DMS114 treated with DMSO at 0.1 percent for 48 hours (cell line): ENCODE measurements around the gene POR.
A peak's percentile ranks its signal among the peaks of the same experiment; 100 is the strongest.
"Not testable (repeated sequence)": the region's sequence is repeated elsewhere in the genome, so short reads cannot be mapped to it uniquely, and the experiment has no call there.

Experiments
- DNase-seq: peaks from one replicate; lab custom pipeline; 2025; ENCODE audit not compliant: unreplicated experiment; lab: John Stamatoyannopoulos, UW

Gene POR

GRCh38 chr7:75988568-75989499 lies 73.9 kb downstream of the POR start:
- DNase-seq = no peak

- no peak for DNase-seq
These were observed 74.8 kb downstream of the POR start for GRCh38 chr7:75989500-75990388.

DNA sequence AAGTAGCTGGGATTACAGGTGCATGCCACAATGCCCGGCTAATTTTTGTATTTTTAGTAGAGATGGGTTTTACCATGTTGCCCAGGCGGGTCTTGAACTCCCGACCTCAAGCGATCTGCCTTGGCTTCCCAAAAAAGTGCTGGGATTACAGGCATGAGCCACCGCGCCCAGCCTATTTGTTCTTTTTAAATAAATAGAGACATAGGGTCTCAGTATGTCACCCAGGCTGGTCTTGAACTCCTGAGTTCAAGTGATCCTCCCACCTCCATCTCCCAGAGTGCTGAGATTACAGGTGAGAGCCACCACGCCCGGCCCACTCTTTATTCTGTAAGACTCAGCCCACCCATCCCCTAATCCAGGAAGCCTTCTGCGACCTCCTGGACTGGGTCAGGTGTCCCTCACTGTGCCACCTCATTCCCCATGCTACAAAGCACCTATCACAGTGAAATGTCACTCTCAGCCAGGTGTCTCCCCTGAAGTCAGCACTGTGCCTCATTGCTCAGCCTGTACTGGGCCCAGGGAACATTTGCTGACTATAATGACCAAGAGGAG lies 76.7 kb downstream of the POR start:
- no peak for DNase-seq

- DNase-seq = no peak
These were observed 77.3 kb downstream of the POR start for GRCh38 chr7:75992083-75992755.

DNA sequence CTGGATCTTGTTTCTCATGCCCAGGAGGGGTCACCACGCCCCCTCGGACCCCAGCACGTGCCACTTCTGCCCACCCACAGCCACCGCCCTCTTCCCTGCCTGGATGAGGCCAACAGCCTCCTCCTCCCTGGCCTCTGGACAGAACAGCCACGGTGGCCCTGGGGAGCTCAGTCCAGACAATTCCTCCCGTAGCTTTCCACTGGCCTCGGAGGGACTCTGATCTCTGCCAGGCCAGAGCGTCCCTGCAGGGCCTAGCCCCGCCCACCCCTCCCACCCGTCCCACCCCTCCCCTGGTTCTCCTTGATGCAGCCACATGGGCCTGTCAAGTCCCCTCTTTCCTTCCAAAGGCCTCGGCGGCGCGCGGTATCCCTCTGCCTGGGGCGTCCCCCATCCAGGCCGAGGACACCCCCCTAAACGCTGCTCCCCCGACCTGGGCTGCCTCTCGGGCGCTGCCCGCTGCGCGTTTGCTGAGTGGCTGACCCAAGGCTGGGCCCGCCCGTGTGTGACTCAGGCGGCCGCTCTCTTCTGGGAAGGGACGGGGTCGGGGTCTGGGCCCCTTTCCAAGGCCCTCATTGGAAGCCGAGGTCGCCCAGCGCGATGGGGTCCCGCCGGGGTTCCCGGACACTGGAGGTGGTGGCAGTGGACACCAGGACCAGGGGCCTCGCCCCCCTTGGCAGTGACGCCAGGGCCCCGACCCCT lies 78.9 kb downstream of the POR start:
- peak; percentile 14 for DNase-seq

DNA sequence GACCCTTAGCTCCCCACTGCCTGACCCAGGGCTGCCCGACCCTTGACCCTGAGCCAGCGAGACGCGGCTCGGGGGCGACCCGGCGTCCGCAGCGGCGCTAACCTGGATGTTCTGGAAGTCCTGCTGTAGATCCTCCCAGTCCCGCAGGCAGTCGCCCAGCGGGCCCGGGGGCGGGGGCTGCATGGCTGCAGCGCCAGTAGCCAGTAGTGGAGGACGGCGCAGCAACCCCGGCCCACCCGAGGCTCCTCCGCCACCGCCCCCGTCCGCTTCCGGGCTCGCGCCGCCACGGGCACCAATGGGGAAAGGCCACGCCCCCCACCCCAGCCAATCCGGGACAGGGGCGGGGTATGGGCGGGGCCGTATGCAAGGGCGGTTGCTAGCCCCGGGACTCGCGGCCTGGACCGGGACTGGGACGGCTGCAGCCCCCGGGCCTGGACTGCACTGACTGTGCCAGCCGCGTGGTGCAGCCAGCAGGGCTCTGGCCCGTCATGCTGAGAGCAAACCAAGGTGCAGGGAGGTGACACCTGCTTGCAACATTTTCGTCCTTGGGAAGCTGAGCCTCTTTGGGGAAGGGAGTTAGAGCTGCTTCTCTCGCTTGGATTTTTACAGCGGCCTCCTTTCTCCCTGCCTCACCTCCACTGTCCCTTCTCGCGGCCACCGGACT lies 79.6 kb downstream of the POR start, which contains the start of gene TMEM120A:
Gene TMEM120A, minus strand, starts transcription at position 208 of the 664 bp plus-strand sequence. Its CDS starts 25 bp downstream, at position 183.
- peak; percentile 81 for DNase-seq

DNA sequence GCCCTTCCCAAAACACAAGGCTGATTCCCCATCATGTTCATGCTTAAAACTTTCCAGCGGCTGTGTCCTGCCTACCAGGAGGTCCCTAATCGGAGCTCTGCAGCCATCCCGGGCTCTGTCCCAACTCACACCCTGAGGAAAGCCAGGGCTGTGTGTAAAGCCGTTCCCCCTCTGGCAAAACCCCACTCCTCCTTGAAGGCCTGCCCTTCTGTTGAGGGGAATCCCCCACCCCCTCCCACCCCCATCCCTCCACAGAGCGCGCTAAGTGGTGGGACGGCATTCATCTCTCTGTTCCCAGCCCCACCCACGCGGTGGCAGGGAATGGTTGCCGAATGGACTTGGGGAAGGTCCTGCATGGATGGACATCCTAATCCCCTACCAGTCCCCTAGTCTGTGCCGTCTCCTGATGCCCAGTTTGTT lies 80.1 kb downstream of the POR start:
- no peak for DNase-seq

DNA sequence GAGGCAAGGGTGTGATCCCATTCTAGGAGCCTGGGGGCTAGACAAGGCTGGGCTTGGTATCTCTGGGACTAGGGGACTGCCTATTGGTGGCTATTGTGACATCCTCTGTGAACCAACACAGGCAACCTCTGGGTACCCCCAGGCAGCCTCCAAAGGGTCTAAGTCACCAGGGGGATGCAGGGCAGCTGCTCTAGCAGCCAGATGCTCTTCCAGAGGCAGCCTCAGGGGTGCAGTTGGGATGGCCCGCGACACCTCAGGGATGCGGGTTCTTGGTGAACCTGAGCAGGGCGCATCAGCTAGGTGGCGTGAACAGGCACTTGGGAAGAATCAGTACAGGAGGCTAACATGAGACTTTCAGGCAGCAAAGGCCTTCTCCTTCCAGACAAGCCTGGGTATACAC lies 81.0 kb downstream of the POR start:
- no peak for DNase-seq

DNA sequence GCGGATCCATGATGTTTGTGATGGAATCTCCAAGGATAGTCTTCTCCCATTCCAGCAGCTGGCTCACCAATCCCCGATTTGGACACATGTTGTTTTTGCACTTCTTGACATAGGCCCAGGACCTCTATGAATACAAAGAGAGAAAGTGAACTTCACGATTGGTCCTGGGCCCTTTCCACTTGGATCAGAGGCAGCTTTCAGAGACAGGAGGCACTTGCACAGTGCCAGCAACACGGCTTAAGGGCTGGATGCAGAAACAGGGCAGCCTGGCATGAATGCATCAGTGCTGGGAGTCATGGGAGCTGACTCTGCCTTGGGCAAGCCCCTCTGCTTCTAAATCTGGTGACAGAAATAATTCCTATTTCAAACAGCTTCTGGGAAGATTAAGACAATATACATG lies 81.5 kb downstream of the POR start:
- no peak for DNase-seq

DNA sequence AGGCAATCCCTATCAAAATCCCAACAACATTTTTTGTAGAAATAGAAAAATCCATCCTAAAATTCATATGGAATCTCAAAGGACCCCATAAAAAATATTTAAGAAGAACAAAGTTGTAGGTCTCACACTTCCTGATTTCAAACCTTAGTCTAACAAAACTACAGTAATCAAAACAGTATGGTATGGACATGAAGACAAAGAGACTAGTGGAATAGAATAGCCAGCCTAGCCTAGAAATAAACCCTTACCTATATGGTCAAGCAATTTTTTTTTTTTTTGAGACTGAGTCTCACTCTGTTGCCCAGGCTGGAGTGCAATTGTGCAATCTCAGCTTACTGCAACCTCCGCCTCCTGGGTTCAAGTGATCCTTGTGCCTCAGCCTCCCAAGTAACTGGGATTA lies 83.1 kb downstream of the POR start:
- no peak for DNase-seq

DNA sequence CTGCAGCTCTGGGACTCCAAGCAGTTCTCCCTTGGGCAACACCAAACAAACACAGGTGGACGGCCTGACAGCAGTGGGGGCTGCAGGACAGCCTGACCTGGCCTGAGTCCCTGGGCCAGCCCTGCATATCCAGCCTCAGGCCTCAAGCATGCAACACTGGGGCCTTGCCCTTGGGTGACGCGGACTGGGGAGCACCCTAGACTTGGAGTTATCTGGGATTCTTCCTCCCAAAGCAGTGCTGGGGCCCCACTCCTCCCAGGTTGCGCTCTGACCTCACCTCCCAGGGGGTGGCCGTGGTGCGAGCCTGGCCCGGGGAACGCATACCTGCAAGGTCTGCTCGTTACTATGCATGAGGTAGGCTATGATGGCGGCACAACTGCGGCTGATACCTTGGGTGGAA lies 85.6 kb downstream of the POR start:
- no peak for DNase-seq

- DNase-seq = no peak
These were observed 87.2 kb downstream of the POR start for GRCh38 chr7:76002139-76002538.

DNA sequence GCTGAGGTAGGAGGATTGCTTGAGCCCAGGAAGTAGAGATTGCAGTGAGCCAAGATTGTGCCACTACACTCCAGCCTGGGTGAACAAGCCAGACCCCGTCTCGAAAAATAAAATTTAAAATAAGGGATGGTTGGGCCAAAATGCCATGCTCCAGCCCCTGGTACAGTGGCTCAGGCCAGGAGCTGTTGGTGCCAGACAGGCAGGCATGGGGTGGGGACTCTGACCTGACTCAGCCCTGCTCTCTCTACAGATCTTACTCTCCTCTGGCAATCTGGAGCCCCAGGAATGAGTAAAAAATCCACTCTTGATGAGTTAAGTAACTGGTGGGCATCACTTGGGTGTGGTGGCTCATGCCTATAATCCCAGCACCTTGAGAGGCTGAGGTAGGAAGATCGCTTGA lies 87.9 kb downstream of the POR start:
- no peak for DNase-seq

DNA sequence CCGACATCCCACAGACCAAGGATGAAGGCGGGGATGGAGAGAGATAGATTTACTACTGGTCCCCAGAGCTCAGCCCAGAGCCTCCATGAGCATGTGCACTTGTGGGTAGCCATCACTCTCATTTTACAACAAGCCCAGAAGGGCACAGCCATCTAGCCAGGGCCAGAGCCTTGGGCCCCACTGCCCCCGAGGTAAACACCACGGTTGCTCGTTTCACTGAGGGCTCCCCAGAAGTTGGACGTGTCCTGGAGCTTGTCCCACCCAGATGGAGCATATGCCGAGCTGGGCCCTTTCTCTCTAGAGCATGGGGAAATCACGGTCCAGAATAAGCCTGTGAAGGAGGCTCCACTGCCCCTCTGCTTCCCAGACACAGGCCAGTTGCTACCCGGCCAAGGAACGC lies 88.4 kb downstream of the POR start:
- DNase-seq = no peak

DNA sequence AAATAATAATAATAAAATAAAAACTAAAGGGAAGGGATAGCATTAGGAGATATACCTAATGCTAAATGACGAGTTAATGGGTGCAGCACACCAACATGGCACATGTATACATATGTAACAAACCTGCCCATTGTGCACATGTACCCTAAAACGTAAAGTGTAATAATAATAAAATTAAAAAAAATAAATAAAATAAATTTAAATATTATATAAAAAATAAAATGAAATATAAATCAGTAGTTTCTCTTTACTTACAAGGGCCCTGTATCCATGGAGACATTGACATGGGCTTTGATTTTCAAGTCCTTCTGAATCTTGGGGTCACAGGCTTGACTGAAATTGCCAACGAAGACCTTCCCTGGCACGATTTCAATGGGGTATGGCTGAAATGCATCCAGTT lies 90.0 kb downstream of the POR start:
- DNase-seq = not testable (repeated sequence)

GRCh38 chr7:76008156-76008687 lies 93.3 kb downstream of the POR start:
- no peak for DNase-seq

GRCh38 chr7:76009672-76010600 lies 95.0 kb downstream of the POR start:
- DNase-seq = no peak

- DNase-seq = no peak
These were observed 96.5 kb downstream of the POR start for GRCh38 chr7:76011442-76011861.
